GM21825 (cell line): Measurements from ENCODE around the gene SLC22A23.

Experiments
- ATAC-seq: cut with Tn5 transposase; IDR thresholded peaks from one replicate; pipeline ENCODE4 v1.9.1; 2021; ENCODE audit warnings: mild to moderate bottlenecking, moderate library complexity; ENCODE audit not compliant: unreplicated experiment

Gene SLC22A23

DNA sequence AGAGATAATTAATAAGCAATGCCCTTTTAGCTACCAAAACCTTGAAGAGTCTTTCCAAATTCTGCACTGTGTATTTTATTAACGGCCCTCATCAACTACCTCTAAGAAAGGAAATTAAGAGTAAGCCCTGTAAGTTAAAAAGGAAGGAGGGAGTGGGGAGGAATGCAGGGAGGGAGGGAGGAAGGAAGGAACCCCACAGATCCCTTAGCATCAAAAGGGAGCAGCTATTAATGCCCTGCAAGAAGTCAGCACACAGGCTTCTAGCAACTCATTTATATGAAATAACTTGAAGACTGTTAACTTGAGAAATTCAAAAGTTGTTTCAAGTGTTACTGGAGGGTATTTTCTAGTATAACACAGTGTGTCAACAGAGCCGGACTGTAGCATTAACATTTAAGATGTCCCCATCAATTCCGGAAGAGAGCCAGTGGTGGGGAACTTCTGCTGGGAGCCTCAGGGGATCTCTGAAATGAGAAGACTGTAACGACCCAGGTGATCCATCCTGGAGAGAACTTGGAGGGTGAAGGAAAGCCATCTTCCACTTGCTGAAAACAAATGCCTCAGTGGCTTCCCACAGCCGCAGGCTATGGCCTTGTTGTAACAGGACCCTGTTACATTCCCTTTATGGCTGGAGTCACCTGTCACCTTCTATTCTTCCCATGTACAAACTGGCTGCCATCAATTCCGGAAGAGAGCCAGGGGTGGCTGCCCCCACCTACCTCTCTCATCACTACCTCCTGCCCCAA, 33.2 kb downstream of the SLC22A23 start:
- no peak for ATAC-seq

GRCh38 chr6:3422435-3423070, 34.3 kb downstream of the SLC22A23 start:
- no peak for ATAC-seq

- no peak for ATAC-seq
These were observed 34.9 kb downstream of the SLC22A23 start for GRCh38 chr6:3421791-3422434.

DNA sequence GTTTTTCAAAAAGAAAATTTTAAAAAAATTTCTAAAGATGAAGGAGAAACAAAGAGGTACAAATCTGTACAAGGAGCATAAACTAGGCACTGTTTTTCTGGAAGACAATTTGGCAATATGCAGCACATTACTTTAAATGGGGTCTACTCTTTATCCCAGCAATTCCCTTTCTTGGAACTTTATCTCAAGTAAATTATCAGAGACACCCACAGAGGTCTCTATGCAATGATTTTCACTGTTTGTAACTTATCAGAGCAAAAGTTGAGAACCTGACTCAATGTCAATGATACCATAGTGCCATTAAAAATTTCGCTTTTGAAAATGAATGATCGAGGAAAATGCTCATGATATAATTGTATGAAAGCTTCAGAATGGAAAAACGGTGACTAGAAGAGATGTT, 35.7 kb downstream of the SLC22A23 start:
- no peak for ATAC-seq

- no peak for ATAC-seq
These were observed 37.1 kb downstream of the SLC22A23 start for GRCh38 chr6:3419624-3420272.

DNA sequence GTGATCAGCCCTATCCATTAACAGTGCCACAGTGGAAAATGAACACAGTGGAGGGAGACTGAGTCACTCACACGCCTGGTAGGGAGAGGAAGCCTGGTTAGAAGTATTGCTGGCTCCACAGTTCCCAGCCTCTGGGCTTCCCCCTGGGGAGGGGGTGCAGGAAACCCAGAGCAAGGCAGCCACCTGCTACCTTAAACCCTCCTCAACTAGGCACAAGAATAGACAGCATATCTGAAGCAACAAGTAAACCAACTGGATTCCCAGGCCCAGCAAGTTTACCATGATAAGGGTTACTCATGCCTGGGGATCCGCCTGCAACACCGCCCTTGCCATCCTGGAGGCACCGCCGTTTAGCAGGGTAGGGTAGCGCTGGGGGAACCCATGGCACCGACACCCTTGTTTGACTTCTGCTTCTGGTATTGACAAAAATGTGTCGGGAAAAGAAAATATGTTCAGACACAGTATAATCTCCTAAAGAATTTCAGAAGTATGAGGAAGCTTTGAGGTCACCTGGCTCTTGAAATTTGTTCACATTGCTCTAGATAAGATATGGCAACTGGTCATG, 38.3 kb downstream of the SLC22A23 start:
- ATAC-seq = no peak

DNA sequence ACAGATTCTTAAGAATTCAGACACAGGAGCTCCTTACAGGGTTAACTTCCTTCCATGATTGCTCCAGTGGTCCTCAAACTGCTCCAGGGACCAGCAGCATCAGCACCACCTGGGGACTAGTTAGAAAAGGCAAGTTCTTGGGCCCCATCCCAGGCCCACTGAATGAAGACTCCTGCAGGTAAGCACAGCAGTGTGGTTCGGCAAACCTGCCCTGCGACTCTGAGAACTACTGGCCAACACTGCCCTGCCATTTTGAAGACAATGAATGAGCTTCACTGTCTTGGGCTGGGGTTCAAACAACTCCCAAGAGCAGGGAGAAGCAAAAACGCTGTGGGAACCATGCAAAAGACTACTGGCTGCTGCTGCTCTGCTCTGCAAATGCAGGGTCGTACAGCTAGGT, 39.4 kb downstream of the SLC22A23 start:
- ATAC-seq = no peak

GRCh38 chr6:3415490-3415889, 41.4 kb downstream of the SLC22A23 start:
- ATAC-seq = no peak

- no peak for ATAC-seq
These were observed 41.8 kb downstream of the SLC22A23 start for GRCh38 chr6:3415082-3415453.

- ATAC-seq = no peak
These were observed 42.3 kb downstream of the SLC22A23 start for GRCh38 chr6:3414327-3415081.

DNA sequence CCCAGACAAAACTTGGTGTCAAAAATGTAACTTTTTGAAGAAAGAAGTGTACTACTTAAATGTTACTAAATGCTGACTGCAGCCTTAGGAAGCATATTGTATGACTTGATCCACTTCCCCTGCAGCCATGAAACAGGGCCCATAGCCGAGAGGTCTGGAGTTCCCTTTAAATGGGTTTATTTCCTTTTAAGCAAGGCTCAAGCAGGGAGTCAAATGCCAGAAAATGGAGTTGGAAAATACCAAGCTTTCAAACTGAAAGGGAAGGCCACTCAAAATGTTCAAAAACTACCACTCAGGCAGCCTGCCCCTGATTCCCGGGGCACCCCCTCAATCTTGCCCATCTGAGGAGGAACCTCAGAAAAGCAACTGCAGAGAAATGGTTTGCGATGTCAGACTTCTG, 43.3 kb downstream of the SLC22A23 start:
- ATAC-seq = no peak

- ATAC-seq = no peak
These were observed 43.9 kb downstream of the SLC22A23 start for GRCh38 chr6:3412779-3413500.

DNA sequence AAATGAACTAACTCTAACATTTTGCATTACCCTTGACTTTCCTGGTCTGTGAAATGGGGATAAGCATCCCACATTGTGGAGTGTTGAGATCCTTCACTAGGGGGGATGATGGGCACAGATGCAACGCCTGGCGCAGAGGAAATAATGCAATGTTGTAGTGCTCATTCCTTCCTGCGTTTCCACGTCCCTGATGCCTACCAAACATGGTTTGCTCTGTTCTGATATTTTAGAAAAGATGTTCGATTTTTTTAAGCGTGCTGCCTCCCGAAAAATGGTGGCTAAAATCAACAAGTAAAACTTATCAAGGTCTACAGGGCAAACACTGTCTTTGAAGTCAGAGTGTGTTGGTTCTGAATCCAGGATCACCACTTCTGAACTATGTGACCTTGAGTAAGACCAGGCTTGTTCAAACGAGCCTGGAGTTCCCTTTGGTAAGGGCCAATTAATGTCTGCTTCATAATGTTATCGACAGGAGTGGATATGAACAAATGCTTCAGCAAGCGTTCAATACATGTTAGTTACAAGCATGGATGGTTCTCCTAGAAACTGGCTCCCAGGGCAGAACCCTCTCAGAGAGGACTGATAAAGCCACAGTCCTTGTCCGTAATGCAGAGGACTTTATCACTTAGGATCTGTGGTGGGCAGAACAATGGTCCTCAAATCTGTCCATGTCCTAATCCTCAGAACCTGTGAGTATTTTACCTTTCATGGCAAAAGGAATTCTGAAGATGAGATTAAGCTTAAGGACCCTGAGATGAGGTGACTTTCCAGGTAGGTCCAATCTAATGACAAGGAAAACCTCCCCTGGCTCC, 44.7 kb downstream of the SLC22A23 start:
- ATAC-seq = no peak

DNA sequence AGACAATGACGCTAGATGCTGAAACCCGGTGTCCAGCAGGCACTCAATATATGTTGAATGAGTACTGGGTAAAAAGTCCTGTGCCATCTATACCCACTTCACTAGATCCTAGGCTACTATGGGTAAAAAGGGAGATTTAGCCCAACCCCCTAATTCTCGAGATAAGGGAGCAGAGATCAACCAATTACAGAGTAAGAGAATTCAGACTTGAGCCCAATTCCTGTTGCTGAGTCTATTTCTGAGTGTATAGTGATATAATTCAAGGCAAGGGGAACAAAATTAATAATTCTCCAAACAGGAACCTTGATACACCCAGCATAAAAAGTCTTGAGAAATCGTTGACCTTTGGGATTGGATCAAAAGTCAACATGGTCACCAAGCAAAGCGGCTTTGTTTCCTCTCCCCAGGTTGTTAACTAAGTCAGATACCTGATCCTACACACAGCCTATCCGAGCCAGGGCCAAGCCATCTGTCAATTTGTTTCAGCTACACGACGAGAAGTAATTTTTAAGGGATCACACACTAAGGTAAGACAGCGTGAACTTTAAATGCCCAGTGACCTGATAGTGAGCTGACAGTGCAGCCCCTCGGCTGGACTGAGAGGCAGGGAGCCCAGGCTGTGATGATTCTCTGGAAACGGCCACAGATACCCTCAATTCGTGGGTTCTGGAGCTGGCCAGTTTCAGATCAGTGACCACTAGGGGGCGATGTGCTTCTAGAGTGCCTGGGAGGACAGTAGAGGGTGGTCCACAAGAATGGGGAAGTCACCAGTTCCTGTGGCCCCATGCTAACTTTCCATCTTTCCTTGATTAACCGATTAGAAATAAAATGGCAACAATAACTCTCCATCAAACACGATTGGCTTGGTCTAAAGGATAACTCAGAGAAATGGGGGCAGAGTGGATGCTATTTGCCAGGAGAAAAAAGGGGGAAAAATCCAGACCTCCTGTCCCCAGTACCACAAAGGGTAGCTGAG, 46.2 kb downstream of the SLC22A23 start:
- no peak for ATAC-seq

GRCh38 chr6:3409699-3410384, 47.0 kb downstream of the SLC22A23 start:
- no peak for ATAC-seq

- no peak for ATAC-seq
These were observed 48.2 kb downstream of the SLC22A23 start for GRCh38 chr6:3408665-3409064.

- ATAC-seq = no peak
These were observed 49.0 kb downstream of the SLC22A23 start for GRCh38 chr6:3407840-3408239.
